ES-I3 (cell line): ENCODE data around the gene RNF149.

Experiments
- H3K36me3 ChIP-seq: 2 replicates; pipeline ENCODE4 v1.6.1; 2013; ENCODE audit warnings: mild to moderate bottlenecking, low read length, control low read depth, moderate library complexity; ENCODE audit not compliant: insufficient read depth
- H3K4me1 ChIP-seq: 2 replicates; pipeline ENCODE4 v1.6.1; 2013; ENCODE audit warnings: mild to moderate bottlenecking, control low read depth, low read length; ENCODE audit not compliant: insufficient read depth
- H3K9ac ChIP-seq: 2 replicates; pipeline ENCODE4 v1.6.1; 2013; ENCODE audit warnings: low read depth, mild to moderate bottlenecking, low read length, moderate library complexity
- H3K9me3 ChIP-seq: 2 replicates; pipeline ENCODE4 v1.6.1; 2013; ENCODE audit warnings: mild to moderate bottlenecking, low read length, moderate library complexity; ENCODE audit not compliant: control insufficient read depth, insufficient read depth

RNF149 gene

GRCh38 chr2:101267671-101268656 lies 40.5 kb downstream of the RNF149 start:
- H3K36me3 ChIP-seq = peaks cover 23% of the 10 kb centered on the region
- H3K4me1 ChIP-seq = peaks cover 23% of the 10 kb centered on the region
- H3K9me3 ChIP-seq = no peaks in the 10 kb centered on the region
- H3K9ac ChIP-seq = no peak overlapping the region

GRCh38 chr2:101265893-101266499 lies 42.5 kb downstream of the RNF149 start:
- Histone ChIP-seq H3K36me3 (peaks cover 21% of the 10 kb centered on the region), H3K9me3 (no peaks in the 10 kb centered on the region), H3K4me1 (peaks cover 23% of the 10 kb centered on the region), H3K9ac (no peak overlapping the region)

- Histone ChIP-seq H3K36me3 (peaks cover 11% of the 10 kb centered on the region), H3K4me1 (peaks cover 23% of the 10 kb centered on the region), H3K9me3 (no peaks in the 10 kb centered on the region)
Measured at GRCh38 chr2:101264360-101264939, 44.1 kb downstream of the RNF149 start.

GRCh38 chr2:101263377-101263800 lies 45.1 kb downstream of the RNF149 start:
- H3K9me3 ChIP-seq = no peaks in the 10 kb centered on the region
- no peak overlapping the region for H3K9ac ChIP-seq
- peaks cover 23% of the 10 kb centered on the region for H3K4me1 ChIP-seq
- H3K36me3 ChIP-seq = peaks cover 11% of the 10 kb centered on the region

More at GRCh38 chr2:101264360-101264939, 44.1 kb downstream of the RNF149 start:
- H3K9ac ChIP-seq = no peak overlapping the region

GRCh38 chr2:101262142-101262541 lies 46.4 kb downstream of the RNF149 start:
- Histone ChIP-seq H3K36me3 (peaks cover 11% of the 10 kb centered on the region), H3K9ac (no peak overlapping the region), H3K4me1 (peaks cover 15% of the 10 kb centered on the region), H3K9me3 (no peaks in the 10 kb centered on the region)

- no peak overlapping the region for H3K9ac ChIP-seq
- peaks cover 11% of the 10 kb centered on the region for H3K36me3 ChIP-seq
- H3K4me1 ChIP-seq = 0 out of 2 replicates have a peak, but pooled peaks cover 8% of the 10 kb centered on the region
- no peaks in the 10 kb centered on the region for H3K9me3 ChIP-seq
Measured at GRCh38 chr2:101258804-101259203, 49.7 kb downstream of the RNF149 start.

GRCh38 chr2:101256316-101256715 lies 52.2 kb downstream of the RNF149 start:
- 0 out of 2 replicates have a peak, but pooled peaks cover 8% of the 10 kb centered on the region for H3K4me1 ChIP-seq
- H3K36me3 ChIP-seq = peaks cover 10% of the 10 kb centered on the region
- no peaks in the 10 kb centered on the region for H3K9me3 ChIP-seq
- no peak overlapping the region for H3K9ac ChIP-seq

- no peaks in the 10 kb centered on the region for H3K9me3 ChIP-seq
- no peak overlapping the region for H3K9ac ChIP-seq
- peaks cover 7% of the 10 kb centered on the region for H3K36me3 ChIP-seq
- peaks cover 12% of the 10 kb centered on the region for H3K4me1 ChIP-seq
Measured at GRCh38 chr2:101255501-101255900, 53.0 kb downstream of the RNF149 start.

GRCh38 chr2:101253703-101254450 lies 54.6 kb downstream of the RNF149 start:
- Histone ChIP-seq H3K36me3 (peaks cover 7% of the 10 kb centered on the region), H3K9ac (peak overlapping the region; percentile 85; the same call in 1 of the 2 replicates), H3K9me3 (no peaks in the 10 kb centered on the region), H3K4me1 (peaks cover 18% of the 10 kb centered on the region)

- Histone ChIP-seq H3K36me3 (peaks cover 7% of the 10 kb centered on the region), H3K4me1 (peaks cover 18% of the 10 kb centered on the region), H3K9ac (peak overlapping the region; percentile 85), H3K9me3 (no peaks in the 10 kb centered on the region)
Measured at GRCh38 chr2:101253013-101253702, 55.3 kb downstream of the RNF149 start.

- H3K9me3 ChIP-seq = no peaks in the 10 kb centered on the region
- peak within 1 kb of the TSS; percentile 93 for H3K9ac ChIP-seq
- H3K36me3 ChIP-seq = peaks cover 4% of the 10 kb centered on the region; the same call in 1 of the 2 replicates
- peaks cover 18% of the 10 kb centered on the region for H3K4me1 ChIP-seq
Measured at GRCh38 chr2:101252408-101253012, 56.0 kb downstream of the RNF149 start, which contains the start of gene CNOT11. Gene CNOT11 (plus strand): TSS chr2:101252886. CDS start chr2:101252965, 79 bp downstream.

- Histone ChIP-seq H3K9me3 (no peaks in the 10 kb centered on the region), H3K9ac (peak overlapping the region; percentile 93), H3K4me1 (peaks cover 18% of the 10 kb centered on the region), H3K36me3 (peaks cover 4% of the 10 kb centered on the region; the same call in 1 of the 2 replicates)
Measured at GRCh38 chr2:101251844-101252407, 56.6 kb downstream of the RNF149 start.
